OCI-LY7 (cell line): ENCODE measurements around the gene FAM222A. TPM values are rescaled to one million over a fixed set of nuclear protein-coding genes. Genes with fewer than 3 reads are reported as not detected.

Source experiments
- BruUV-seq: library from RNA; stranded (reverse); fragments of 400-500 nt; replicated peaks from 2 replicates; lab custom pipeline; 2021; lab: Mats Ljungman, UMichigan
- CTCF ChIA-PET: fragments of 300-600 bp; sonication (Branson Sonifier 250); formaldehyde crosslinking; loops from one replicate; lab custom pipeline; 2022; ENCODE audit warnings: antibody characterized with exemption; ENCODE audit not compliant: unreplicated experiment; lab: Charles Lee
- POLR2A ChIA-PET: fragments of 300-600 bp; sonication (Branson Sonifier 250); formaldehyde crosslinking; loops from one replicate; lab custom pipeline; 2022; ENCODE audit warnings: antibody characterized with exemption; lab: Charles Lee
- DNase-seq: peaks from one replicate; pipeline ENCODE4 v3.0.0-alpha.2; 2015; ENCODE audit warnings: low spot score
- H2AFZ ChIP-seq: fragments of 200-600 bp; sonication (generic), shearing (Covaris generic); 2 replicates; pipeline ENCODE4 v1.6.1; 2014; ENCODE audit warnings: mild to moderate bottlenecking, antibody characterized with exemption, low read length, moderate library complexity
- H3K27ac ChIP-seq: fragments of 200-600 bp; sonication (generic); 2 replicates; pipeline ENCODE4 v1.5.1; 2014; ENCODE audit warnings: mixed run types, low read depth, mild to moderate bottlenecking, moderate library complexity, low read length, inconsistent platforms; ENCODE audit not compliant: poor library complexity, severe bottlenecking
- H3K36me3 ChIP-seq: fragments of 200-600 bp; sonication (generic); 2 replicates; pipeline ENCODE4 v1.6.1; 2014; ENCODE audit warnings: mild to moderate bottlenecking, antibody characterized with exemption, low read length, moderate library complexity, mixed read lengths; ENCODE audit not compliant: insufficient read depth
- H3K4me1 ChIP-seq: fragments of 200-600 bp; sonication (generic); 2 replicates; pipeline ENCODE4 v1.5.1; 2014; ENCODE audit warnings: mild to moderate bottlenecking, low read length; ENCODE audit not compliant: insufficient read depth, poor library complexity, severe bottlenecking
- H3K4me2 ChIP-seq: fragments of 200-600 bp; sonication (generic); 2 replicates; pipeline ENCODE4 v1.6.1; 2014; ENCODE audit warnings: mild to moderate bottlenecking, low read length
- H3K4me3 ChIP-seq: fragments of 200-600 bp; sonication (generic); 2 replicates; pipeline ENCODE4 v1.5.1; 2014; ENCODE audit warnings: mild to moderate bottlenecking, low read depth, low read length; ENCODE audit not compliant: poor library complexity, severe bottlenecking
- H3K79me2 ChIP-seq: fragments of 200-600 bp; sonication (generic); 2 replicates; pipeline ENCODE4 v1.6.1; 2016; ENCODE audit warnings: low read depth, mild to moderate bottlenecking, low read length, moderate library complexity, mixed read lengths; ENCODE audit not compliant: insufficient read depth
- H3K9me2 ChIP-seq: fragments of 200-600 bp; sonication (generic); 2 replicates; pipeline ENCODE4 v1.6.1; 2016; ENCODE audit warnings: mild to moderate bottlenecking, low read length, mixed read lengths; ENCODE audit not compliant: insufficient read depth
- H3K9me3 ChIP-seq: fragments of 200-600 bp; sonication (generic); 2 replicates; pipeline ENCODE4 v1.6.1; 2014; ENCODE audit warnings: mild to moderate bottlenecking, mixed run types, low read length, mixed read lengths
- H4K20me1 ChIP-seq: fragments of 200-600 bp; sonication (generic); 2 replicates; pipeline ENCODE4 v1.6.1; 2014; ENCODE audit warnings: mild to moderate bottlenecking, antibody characterized with exemption, low read length, moderate library complexity, mixed read lengths; ENCODE audit not compliant: insufficient read depth
- CTCF ChIP-seq: fragments of 200-600 bp; sonication (generic); conservative IDR thresholded peaks from 2 replicates; pipeline ENCODE4 v1.5.1; 2014; ENCODE audit warnings: mild to moderate bottlenecking, antibody characterized with exemption, low read length, moderate library complexity, mixed read lengths
- EZH2phosphoT487 ChIP-seq: fragments of 200-600 bp; sonication (generic); IDR thresholded peaks from 2 replicates; pipeline ENCODE4 v1.6.1; 2018; ENCODE audit warnings: low read depth, borderline replicate concordance, mild to moderate bottlenecking, mixed run types, antibody characterized with exemption, low read length, moderate library complexity, mixed read lengths
- intact Hi-C: fragments of 100-400 bp; cut with micrococcal nuclease; formaldehyde crosslinking; loops from one replicate; pipeline ENCODE4 v1.10.0; 2022; ENCODE audit not compliant: unreplicated experiment
- total RNA-seq, 2 experiments: library from RNA; depleted of rRNA in 1 of 2; stranded (reverse); fragments of >200 nt in 1 of 2; shearing (Covaris generic) in 1 of 2; gene quantifications; 2 replicates each; pipeline ENCODE4 v1.2.3, GENCODE V29; 2014 to 2022

The FAM222A gene
- total RNA-seq, 2 experiments from 2014 or later = 0.98 to 1.8 TPM

DNA sequence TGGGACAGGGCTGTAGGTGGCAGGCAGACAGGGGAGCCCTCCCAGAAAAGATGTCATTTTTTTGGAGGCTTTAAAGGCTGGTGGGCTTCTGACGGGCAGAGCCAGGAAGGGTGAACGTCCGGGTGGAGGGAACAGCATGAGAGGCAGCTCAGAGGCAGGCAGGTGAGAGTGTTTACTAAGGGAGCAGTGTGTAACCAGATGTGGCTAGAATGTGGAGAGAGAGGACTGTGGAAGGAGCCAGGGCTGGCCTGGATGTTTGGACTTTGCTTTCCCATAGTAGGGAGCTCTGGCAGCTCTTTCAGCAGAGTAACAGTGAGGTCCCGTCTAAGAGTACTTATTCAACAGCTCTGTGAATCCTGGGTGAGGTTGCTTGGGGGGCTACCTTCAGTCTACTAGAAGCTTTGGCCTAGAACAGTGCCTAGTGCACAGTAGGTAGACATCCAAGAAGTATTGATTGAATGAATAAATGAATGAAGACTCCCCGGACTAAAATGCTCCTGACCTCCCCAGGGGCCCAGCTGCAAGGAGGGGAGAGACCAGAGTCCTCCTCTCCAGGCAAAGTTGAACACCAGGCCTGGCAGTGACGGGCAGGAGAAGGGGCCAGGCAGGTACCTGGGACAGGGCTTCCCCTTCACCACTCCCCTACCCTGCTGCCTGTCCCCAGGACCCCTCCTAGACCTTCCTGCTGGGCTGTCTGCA lies 8.5 kb downstream of the FAM222A start:
- Histone ChIP-seq H3K9me2 (no peaks in the 10 kb centered on the region), H4K20me1 (no peaks in the 10 kb centered on the region), H3K4me3 (no peak overlapping the region), H3K4me2 (no peak overlapping the region), H3K79me2 (no peaks in the 10 kb centered on the region), H3K9me3 (no peaks in the 10 kb centered on the region), H3K36me3 (no peaks in the 10 kb centered on the region), H2AFZ (no peak overlapping the region), H3K27ac (no peak overlapping the region), H3K4me1 (no peaks in the 10 kb centered on the region)
- intact Hi-C loops = no loop called here
- CTCF ChIA-PET = no interaction called here
- no peak for DNase-seq
- POLR2A ChIA-PET = no interaction called here
- no TSS peak for BruUV-seq
- TF ChIP-seq CTCF (no peak), EZH2phosphoT487 (no peak)

- Histone ChIP-seq H3K4me3 (no peak overlapping the region), H4K20me1 (no peaks in the 10 kb centered on the region), H2AFZ (no peak overlapping the region), H3K27ac (no peak overlapping the region), H3K9me2 (no peaks in the 10 kb centered on the region), H3K4me2 (no peak overlapping the region), H3K36me3 (no peaks in the 10 kb centered on the region), H3K79me2 (no peaks in the 10 kb centered on the region), H3K4me1 (no peaks in the 10 kb centered on the region), H3K9me3 (no peaks in the 10 kb centered on the region)
- ChIA-PET CTCF (no interaction called here), POLR2A (no interaction called here)
- TF ChIP-seq CTCF (no peak), EZH2phosphoT487 (no peak)
- no TSS peak for BruUV-seq
- DNase-seq = no peak
- intact Hi-C loops = no loop called here
Observed at GRCh38 chr12:109722721-109723094, 9.1 kb downstream of the FAM222A start.

DNA sequence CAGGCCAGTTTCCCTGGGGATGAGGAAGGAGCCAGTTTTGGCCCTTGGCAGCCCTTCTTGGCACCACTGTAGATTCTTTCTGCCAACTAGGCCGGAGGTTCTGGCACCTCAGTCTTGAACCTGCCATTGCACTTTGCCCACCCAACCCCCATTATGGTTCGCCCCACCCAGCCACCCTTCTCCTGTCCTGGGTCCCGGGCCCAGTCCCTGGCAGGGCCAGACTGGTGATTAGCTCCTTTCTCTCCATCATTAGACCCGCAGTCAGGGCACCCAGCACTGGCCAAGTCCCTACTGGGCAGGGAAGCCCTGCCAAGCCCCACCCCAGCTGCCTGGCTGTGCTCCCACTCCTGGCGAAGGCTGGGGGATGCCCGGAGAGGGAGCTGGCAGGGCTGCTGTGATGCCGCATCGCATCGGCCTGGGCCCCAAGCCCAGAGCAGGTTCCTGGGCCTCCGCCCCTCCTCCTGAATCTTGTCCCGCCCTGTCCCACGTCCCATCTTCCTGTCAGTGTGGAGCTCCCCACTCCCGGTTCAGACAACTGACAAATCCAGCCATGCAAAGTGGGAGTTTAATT lies 9.8 kb downstream of the FAM222A start:
- no TSS peak for BruUV-seq
- H3K36me3 ChIP-seq = no peaks in the 10 kb centered on the region
- no peaks in the 10 kb centered on the region for H3K9me3 ChIP-seq
- H3K9me2 ChIP-seq = no peaks in the 10 kb centered on the region
- intact Hi-C loops = no loop called here
- no peak for TF ChIP-seq CTCF
- TF ChIP-seq EZH2phosphoT487 = no peak
- no peak overlapping the region for H3K27ac ChIP-seq
- no peak overlapping the region for H3K4me2 ChIP-seq
- H2AFZ ChIP-seq = no peak overlapping the region
- CTCF ChIA-PET = no interaction called here
- POLR2A ChIA-PET = no interaction called here
- H3K79me2 ChIP-seq = no peaks in the 10 kb centered on the region
- no peak for DNase-seq
- no peak overlapping the region for H3K4me3 ChIP-seq
- H3K4me1 ChIP-seq = no peaks in the 10 kb centered on the region
- no peaks in the 10 kb centered on the region for H4K20me1 ChIP-seq
